Fibroblast of pulmonary artery (primary cell): ENCODE data around the gene EYS.

Source experiments
- DNase-seq: peaks from one replicate; pipeline ENCODE4 v3.0.0-alpha.2; 2010; ENCODE audit warnings: low read depth
- H3K4me3 ChIP-seq: replicated peaks from 2 replicates; pipeline ENCODE4 v1.5.1; 2011; ENCODE audit warnings: low read depth, mild to moderate bottlenecking, control low read depth, low read length, moderate library complexity
- CTCF ChIP-seq: IDR thresholded peaks from 2 replicates; pipeline ENCODE4 v1.5.1; 2011; ENCODE audit warnings: mild to moderate bottlenecking, control low read depth, low read length, inconsistent platforms; ENCODE audit errors: missing control alignments

EYS gene

GRCh38 chr6:65170273-65170672 lies 536.8 kb downstream of the EYS start:
- H3K4me3 ChIP-seq: no peak overlapping the region
- DNase-seq: peak; percentile 8
- TF ChIP-seq CTCF: no peak

- TF ChIP-seq CTCF: no peak
- no peak for DNase-seq
- H3K4me3 ChIP-seq: no peak overlapping the region
Measured at GRCh38 chr6:65161661-65162060, 545.4 kb downstream of the EYS start.

GRCh38 chr6:65157025-65157424 lies 550.0 kb downstream of the EYS start:
- no peak for DNase-seq
- no peak overlapping the region for H3K4me3 ChIP-seq
- no peak for TF ChIP-seq CTCF

DNA sequence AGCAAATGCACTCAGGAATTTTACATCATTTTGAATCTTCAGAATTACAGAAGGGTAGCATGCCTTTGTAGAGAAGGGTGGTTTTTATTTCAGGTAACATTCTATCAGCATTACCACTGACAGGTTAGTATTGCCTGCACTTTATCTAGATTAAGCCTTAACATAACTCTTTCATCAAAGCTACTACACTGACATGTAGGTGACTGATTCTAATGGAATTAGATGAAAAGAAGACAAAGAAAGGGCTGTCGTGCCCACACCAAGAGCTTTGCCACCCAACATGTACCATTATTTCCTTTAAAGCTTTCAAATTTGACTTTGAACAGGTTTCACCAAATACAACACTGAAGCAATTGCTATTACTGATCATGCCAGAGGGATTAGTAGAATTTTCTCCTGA lies 551.9 kb downstream of the EYS start:
- TF ChIP-seq CTCF: no peak
- no peak for DNase-seq
- no peak overlapping the region for H3K4me3 ChIP-seq

GRCh38 chr6:65149841-65150240 lies 557.2 kb downstream of the EYS start:
- H3K4me3 ChIP-seq: no peak overlapping the region
- no peak for TF ChIP-seq CTCF
- no peak for DNase-seq

DNA sequence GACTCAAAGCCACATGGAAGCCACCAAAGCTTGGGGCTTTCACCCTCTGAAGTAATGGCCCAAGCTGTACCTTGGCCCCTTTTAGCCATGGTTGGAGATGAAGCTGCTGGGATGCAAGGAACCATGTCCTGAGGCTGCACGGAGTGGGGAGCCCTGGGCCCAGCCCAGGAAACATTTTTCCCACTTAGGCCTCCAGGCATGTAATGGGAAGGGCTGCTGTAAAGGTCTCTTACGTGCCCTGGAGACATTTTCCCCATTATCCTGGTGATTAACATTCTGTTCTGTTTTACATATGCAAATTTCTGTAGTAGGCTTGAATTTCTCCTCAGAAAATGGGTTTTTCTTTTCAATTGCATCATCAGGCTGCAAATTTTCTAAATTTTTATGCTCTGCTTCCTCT lies 558.2 kb downstream of the EYS start:
- DNase-seq: no peak
- TF ChIP-seq CTCF: no peak
- H3K4me3 ChIP-seq: no peak overlapping the region

DNA sequence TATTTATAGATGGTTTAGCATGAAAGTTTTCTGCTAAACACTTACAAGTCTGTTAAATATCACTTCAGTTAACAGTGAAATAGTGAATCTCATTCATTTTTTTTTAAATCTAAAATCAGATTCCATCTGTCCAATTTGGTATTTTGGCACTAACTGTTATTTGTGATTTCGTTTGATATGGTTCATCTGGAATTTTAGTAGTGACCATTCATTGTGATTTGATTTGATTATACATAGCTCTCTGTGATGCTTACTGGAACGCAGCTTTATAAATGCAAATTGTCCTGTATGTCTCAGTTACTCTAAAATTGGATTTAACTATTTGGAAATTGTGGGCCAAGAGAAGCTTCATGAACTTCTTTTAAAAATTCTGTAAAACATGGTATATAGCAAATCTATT lies 571.5 kb downstream of the EYS start:
- no peak for DNase-seq
- no peak for TF ChIP-seq CTCF
- H3K4me3 ChIP-seq: no peak overlapping the region
